GM19467 (cell line): Measurements from ENCODE around the gene ADGRV1.
"Not testable (repeated sequence)": the region's sequence is repeated elsewhere in the genome, so short reads cannot be mapped to it uniquely, and the experiment has no call there.

Experiments used
- ATAC-seq: cut with Tn5 transposase; IDR thresholded peaks from one replicate; pipeline ENCODE4 v1.9.1; 2021; ENCODE audit warnings: mild to moderate bottlenecking, moderate library complexity; ENCODE audit not compliant: unreplicated experiment

The ADGRV1 gene

DNA sequence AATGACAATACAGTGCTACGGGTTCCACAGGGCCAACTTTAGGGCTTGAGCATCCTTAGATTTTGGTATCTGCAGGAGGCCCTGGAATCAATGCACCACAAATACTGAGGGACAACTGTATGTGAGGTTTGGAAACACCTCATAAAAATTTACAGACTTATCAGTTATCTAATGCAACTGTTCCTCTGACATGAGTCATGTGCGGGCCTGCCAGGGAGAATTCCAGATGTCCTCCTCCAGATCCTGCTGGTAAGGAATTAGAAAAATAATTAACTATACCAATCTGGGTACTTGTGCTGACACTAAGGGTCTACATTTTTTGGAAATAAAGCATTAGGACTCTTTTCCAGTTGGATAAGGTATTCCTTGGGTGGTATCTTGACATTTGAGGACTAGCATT, 491.2 kb downstream of the ADGRV1 start:
- no peak for ATAC-seq

DNA sequence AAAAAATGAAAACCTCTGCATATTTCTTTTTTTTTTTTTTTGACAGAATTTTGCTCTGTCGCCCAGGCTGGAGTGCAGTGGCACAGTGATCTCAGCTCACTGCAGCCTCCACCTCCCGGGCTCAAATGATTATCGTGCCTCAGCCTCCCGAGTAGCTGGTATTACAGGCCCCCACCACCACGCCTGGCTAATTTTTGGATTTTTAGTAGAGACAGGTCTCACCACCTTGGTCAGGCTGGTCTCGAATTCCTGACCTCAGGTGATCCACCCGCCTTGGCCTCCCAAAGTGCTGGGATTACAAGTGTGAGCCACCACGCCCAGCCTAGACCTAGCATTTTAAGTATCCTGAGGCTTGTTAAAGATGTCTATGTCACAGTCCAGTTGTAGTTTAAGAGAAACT, 493.8 kb downstream of the ADGRV1 start:
- ATAC-seq = not testable (repeated sequence)

DNA sequence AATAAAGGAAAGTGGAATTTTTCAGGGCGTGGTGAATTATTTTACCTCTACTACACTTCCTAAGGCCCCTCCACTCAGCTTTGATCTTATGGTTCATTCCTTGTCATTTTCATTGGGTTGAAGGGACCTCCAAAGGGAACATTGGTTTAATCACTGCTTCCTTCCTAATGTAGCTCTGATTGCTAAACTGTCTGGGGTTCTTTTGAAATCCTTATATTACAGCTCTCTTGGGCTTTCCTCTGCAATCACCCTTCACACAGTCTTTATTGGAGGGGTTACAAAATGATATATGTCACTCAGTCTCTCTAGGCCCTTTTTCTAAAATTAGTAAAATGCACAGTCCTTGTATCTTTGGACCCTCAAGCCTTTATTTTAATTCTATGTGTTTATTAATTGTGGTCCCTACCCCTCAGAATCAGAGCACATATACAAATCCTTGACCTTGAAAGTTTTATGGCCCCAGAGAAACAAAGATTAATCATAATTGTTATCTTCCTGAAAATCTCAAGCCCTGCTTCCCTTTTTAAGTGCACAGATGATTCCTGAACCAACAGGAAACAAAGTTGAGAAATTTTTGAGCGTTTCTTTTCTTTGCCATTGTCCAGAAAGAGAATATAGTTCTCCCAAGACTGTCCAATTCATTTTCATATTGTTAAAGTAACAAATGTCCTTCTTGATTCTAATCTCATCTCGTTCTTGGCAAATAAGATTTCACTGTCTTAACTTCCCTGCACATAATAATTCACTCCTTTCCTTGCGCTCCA, 494.6 kb downstream of the ADGRV1 start:
- ATAC-seq = no peak

DNA sequence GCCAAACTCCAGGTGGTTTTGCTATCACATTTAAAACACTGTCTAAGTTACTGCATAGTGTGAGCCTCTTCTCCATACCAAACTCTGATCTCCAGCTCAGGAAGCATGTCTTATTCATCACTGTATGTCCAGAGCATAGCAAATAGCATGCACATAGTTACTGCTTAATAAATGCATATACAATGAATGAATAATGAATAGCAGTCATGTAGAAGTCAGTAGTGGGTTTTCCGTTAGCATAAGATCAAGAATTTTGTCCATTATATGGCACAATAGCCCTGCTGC, 495.1 kb downstream of the ADGRV1 start:
- ATAC-seq = no peak

DNA sequence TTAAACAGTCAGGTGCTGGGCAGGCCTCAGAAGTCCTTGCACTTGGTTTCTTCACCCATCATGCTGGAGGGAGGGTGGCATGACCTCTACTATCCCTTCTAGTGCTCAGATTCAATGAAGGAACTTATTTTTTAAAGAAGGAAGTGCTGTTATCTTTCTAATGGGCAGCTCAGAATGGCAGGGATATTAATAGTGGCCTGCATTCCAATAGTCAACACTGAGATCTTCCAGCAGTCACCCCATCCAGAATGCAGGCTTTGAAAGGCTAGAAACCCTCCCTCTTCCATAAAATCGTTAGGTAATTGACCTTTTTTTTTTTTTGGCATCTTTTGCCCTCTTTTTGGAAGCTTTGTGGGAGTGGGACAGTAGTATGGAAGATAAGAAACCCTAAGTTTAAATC, 499.6 kb downstream of the ADGRV1 start:
- no peak for ATAC-seq

DNA sequence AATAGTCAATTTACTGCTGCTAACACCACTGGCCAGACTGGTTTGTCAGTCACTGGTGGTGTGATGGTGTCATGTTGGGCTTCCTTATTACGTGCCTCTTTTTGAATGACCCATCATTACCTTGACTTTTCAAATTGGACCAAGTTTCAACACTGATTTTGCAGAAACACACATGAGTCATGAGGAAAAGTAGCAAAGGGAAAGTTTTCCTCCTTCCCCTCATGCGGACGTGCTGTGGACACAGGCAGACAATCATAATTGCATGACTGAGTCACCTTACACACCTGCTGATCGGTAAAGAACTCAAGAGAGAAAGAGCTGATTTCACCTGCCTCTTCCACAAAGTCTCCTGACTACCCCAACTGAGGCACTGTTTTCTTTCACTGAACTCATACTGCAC, 500.0 kb downstream of the ADGRV1 start:
- ATAC-seq = no peak

DNA sequence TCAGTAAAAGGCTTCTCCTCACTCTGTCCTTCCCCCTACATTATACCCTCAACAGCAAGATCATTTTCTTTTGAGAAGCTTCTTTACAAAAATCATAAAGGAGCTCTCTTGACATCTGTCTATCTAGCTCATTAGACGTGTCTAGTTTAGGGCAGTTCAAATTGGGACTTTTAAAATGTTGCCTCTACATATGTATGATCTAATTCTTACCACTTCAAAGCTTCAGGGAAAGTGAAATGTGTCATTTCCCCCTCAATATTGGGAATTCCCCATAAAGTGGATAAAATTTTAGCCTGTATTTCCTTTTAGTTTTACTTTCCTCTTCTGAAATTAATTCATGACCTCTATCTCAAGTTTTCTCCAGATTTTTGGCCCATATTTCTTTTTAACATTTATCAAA, 500.8 kb downstream of the ADGRV1 start:
- peak; percentile 58 for ATAC-seq

DNA sequence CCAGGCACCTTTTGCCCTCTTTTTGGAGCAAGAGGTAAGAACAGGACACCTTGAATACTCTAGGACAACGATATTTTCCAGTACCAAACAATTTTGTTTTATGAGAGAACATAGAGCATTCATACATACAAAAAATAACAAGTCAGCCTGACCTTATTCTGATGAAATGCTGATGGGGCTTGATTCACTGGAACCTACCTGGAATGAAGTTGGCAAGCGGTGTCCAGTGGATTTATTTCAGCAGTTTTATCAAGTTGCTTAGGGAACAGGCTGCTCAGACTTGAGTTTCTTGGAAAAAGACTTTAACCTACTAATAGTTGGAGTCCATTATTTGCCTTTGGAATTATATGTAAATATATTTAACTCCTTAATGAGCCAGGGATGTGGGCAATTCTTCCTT, 502.5 kb downstream of the ADGRV1 start:
- ATAC-seq = no peak

DNA sequence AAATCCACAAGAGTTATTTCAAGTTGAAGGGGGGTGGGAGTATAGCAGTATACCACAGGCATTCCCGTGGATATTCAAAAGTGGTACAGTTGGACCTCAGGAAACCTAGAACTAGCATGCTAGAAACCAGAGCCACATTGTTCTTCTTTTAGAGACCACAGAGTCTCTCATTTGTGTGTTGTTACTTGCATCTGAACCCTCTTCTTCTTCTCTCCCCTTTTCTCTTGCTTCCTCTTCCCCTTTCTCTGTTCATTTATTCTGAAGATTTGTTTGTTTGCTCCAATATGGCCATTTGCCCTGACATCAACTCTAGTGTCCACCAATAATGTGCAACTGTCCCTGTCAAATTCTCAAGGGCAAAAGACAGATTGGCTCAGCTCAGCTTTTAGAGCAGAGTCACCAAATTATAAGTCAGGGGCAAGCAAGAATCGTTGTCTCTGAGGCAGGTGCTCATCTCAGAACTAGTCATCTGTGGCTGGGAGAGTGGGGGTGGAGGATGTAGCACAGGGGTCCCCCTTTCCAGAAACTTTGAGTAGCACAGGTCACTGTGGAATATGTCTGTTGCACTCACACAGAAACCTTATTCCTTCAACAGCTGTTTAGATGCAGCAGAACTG, 503.5 kb downstream of the ADGRV1 start:
- ATAC-seq = no peak

DNA sequence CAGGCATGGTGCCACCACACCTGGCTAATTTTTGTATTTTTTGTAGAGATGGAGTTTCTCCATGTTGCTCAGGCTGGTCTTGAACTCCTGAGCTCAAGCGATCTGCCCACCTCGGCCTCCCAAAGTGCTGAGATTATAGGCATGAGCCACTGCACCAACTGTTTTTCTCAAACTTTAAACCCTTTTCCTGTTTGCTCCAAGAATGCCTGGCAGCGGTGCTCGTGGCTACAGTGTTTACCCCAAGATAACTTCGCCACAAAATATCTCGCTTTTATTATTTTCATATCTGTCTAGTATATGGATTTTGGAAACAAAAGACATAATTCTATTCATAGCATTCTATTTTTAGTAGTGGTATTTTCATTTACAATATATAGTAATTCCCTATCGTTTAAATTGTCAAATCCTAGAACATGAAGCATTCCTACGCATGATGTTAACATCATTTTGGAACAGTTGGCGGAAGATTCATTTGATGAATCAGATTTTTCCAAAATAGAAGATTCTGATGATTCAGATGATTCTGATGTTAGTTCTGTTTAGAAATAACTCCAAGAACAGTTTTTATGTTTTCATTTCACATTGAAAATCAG, 504.6 kb downstream of the ADGRV1 start:
- not testable (repeated sequence) for ATAC-seq

DNA sequence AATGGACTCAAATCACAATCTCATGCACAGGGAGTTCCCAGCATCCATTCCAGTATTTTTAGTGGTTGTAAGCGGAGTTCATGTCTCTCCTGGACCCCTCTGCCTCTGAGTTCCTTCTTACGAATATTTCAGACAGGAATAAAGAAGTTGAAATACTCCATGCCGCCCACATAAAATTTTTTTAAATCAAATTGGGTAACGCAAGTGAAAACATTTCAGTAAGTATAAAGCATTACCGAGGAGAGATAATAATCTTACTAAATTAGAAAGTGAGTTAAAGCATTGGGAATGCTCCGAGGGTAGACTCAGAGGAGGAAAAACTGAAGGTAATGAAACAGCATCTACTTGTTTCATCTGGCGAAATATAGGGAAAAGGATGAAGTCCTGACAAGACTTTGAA, 506.9 kb downstream of the ADGRV1 start:
- ATAC-seq = no peak

DNA sequence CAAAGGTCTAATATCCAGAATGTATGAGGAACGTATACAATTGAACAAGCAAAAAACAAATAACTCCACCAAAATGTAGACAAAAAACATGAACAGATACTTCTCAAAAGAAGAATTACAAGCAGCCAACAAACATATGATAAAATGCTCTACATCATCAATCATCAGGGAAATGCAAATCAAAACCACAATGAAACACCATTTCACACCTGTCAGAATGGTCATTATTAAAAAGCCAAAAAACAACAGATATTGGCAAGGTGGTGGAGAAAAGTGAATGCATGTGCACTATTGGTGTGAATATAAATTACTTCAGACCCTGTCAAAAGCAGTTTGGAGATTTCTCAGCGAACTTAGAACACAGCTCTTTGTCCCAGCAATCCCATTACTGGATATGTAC, 510.8 kb downstream of the ADGRV1 start:
- ATAC-seq = no peak

DNA sequence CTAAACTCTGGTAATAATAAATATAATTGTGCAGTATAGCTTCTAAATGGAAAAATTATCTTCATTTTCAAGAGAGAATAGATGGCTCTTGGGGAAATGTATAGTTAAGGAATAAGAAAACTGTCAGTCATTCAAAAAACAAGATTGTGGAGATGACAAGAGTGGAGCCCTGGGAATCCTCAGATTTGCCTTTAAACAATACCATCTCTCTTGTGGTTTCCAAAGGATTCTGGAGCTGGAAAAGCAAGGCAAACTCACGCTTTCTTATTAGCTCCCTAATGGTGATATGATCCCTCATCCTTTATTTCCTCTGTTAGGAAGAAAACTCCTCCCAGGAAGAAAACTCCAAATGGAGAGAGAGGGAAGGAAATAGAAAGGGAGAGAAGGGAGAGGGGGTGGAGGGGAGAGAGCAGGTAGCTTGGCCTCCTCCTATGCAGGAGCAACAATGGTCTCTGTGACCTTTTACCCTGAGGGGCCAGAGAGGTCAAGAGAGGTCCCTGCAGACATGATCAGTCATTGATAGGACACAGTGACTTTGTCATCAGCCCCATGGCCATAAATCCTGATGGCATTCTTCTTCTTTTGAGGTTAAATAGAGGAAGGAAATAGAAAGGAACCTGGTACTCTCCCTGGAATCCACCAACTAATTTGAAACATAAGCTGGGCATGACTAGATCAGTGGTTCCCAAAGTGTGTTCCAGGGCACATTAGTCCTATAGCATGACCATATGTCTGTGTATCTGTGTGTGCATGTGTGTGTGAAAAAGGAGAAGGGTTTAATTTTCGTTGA, 512.4 kb downstream of the ADGRV1 start:
- no peak for ATAC-seq

DNA sequence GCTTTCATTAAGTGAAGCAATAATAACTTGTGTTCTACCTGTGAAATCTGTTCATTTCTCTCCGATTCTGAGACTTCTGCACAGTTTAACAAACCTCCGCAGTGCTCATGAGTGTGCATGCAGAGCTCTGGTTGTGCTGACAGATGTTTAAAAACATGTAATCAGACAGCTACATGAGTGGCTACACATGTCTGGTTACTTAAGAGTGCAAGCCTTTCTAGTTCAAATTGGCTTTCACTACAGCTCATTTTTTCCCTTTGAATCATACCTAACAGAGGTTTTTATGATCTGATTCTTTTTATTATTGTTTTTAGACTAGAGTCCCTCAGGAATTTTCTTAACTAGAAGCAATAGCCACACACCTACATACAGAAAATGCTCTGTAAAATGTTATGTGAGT, 514.3 kb downstream of the ADGRV1 start:
- no peak for ATAC-seq

DNA sequence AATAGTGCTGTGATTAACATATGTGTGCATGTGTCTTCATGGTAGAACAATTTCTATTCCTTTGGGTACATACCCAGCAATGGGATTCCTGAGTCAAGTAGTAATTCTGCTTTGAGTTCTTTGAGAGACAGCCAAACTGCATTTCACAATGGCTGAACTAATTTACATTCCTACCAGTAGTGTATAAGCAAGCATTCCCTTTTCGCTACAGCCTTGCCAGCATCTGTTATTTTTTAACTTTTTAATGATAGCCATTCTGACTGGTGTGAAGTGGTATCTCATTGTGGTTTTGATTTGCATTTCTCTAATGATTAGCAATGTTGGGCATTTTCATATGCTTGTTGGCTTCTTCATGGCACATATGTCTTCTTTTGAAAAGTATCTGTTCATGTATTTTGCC, 516.0 kb downstream of the ADGRV1 start:
- ATAC-seq = peak; percentile 76

DNA sequence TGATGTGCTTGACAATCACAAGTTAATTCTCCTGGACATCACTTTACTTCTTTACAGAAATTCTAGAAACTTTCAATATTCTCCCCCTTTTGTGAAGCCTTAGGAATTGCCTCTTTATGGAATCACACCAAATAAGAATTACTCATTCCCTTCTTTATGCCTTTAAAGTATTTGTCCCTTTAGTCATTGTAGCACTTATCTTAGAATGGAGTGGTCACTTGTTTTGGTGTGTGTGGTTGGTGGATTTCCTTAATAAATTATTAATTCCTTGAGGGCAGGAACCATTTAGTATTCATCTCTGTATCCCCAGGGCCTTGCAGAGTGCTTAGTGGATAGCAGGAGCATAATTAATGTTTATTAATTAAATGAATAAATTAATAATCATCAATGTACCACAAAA, 517.5 kb downstream of the ADGRV1 start:
- ATAC-seq = no peak

DNA sequence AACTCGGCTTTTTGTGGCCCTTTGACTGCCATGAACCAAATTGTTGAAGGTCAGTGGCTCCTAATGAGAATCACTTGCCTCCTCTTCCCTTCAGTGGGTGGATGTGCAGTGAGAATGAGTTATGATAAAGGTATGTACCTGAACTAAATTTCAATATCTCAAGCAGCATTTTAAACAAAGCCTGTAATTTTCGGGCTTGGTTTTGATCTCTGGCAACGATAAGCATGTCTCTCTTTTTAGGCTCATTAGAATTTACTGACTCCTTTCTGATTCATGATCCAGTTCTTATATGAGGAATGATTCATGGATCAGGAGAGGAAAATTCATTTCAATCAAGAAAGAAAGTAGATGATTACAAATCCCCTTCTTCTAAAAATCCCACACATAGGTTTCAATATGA, 519.0 kb downstream of the ADGRV1 start:
- ATAC-seq = no peak

DNA sequence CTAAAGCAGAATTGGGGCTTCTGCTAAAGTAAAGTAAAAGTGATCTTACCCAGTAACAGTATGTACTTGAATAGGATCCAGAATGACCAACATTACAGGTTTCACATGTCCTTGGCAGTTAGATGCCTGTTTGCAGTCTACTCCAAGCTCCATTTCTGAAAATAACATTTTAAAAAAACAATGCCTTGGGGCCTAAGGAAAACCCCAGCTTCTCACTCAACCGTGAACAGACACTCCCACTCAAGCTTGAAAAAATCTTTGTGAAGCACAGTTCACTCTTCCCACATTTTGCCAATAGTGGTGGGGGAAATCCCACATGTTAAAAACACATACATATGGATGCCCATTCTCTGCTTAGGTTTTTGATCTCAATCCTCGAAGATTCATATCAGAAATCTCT, 520.4 kb downstream of the ADGRV1 start:
- no peak for ATAC-seq

DNA sequence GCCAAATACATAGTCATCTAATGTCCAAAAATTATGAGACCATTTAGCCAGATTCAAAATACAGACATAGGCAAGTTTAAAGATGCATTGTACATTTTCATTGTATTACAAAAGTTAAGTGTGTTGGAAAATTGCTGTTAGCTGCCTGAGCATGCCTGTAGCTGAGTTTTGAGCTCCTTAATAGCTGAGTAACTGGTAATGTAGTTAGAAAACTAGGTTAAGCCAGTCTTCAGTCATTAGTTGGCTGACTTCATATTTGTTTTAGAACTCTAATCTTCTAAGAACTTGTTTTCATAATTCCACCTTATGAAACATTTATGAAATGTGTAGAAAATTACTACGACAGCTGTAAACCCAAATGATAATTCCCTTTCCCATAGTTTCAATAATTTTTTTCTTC, 531.2 kb downstream of the ADGRV1 start:
- ATAC-seq = no peak

DNA sequence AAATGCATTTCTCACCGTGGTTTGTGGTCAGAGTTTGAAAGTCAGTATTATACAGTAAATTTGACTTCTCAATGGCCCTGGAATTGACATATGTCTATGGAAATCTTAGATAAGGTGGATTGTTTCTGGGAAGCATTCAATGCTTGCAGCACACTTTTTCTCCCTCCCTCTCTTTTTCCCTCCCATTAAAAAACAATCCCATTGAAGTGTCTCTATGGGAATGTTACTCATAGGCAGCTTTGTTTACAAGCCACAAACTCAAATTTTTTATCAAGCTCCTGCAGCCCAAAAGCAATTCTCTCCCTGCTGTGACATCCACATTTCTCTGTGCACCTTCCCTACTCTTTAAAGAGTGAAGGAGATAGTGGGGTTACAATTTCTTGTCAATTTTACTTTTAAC, 532.4 kb downstream of the ADGRV1 start:
- no peak for ATAC-seq

DNA sequence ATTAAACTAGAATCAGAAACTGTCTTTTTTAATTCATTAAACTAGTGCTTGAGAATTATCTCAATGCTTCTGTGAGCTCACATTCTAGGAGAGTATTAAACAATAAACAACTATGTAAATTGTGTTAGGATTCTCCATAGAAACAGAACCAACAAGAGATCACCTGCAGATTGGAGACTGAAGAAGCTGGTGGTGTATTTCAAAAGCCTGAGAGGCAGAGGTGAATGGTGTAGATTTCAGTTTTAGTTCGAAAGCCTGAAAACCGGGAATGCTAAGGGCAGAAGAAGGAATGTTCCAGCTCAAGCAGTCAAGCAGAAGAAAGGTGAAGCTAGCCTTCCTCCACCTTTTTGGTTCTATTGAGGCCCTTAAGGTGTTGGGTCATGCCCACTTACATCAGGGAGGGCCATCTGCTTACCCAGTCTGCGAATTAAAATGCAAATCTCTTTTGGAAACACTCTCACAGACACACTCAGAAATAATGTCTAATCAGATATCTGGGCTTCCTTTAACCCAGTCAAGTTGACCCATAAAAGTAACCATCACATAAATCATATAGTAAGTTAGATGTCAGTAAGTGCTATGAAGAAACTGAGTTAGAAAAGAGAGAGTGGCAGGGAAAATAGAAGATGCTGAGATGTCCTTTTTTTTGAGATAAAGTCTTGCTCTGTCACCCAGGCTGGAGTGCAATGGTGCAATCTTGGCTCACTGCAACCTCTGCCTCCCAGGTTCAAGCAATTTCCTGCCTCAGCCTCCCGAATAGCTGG, 533.1 kb downstream of the ADGRV1 start:
- ATAC-seq = no peak
